Jurkat, Clone E6-1 (cell line): ENCODE data around the gene KCP.

Experiments
- DNase-seq: peaks from one replicate; pipeline ENCODE4 v3.0.0-alpha.2; 2011; ENCODE audit warnings: low read depth, low spot score
- H3K4me3 ChIP-seq: 2 replicates; pipeline ENCODE4 v1.5.1; 2011; ENCODE audit warnings: mild to moderate bottlenecking, low read length, control low read depth, moderate library complexity

KCP gene

DNA sequence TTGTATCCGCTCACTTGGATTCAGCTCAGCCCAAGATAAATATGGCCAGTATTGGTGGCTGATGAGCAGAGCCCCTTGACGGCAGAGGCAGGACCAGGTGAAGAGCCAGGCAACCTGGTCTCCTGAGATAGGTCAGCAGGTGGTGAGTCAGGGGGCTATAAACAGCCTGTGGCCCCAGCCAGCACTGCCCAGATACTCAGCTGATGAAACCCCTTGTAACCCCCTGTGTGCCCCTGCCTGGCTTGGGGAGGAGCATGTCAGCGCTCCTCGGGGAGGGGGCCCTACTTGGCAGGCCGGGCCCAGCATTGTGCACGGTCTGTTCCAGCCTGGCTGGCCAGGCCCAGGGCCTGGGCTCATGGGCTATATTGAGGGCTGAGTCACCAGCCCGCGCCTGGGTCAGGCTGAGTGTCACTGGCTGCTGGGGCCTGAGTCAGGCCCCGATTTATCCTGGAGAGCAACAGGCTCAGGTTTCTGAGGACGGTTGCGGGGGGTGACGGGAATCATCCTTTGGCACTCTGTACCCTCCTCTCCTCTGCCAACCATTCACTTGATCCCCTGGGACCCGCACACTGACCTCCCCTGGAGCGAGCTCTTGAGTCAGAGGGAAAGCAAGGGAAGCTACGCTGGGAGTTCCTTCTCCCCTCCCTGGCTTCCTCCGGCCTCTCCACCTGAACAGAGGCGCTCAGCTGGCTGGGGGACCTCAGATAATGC lies 83.1 kb downstream of the KCP start:
- DNase-seq: no peak
- H3K4me3 ChIP-seq: no peak overlapping the region

DNA sequence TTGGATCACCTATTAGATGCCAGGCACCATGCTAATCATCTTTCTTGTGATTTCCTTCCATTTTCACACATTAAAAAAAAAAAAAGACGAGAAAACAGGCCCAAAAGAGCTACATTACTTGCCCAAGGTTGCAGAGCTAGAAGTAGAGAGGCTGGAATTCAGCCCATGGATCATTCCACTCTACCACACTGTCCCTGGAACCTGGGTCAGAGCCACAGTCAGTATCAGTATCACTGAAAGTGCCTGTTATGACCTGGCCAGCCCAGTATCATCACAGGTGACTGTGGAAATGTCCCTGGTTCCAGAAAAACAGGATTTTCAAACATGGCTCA lies 83.6 kb downstream of the KCP start:
- no peak for DNase-seq
- no peak overlapping the region for H3K4me3 ChIP-seq
